GM23338 (cell line): ENCODE data around the gene PLXNA2. TPM values are rescaled to one million over a fixed set of nuclear protein-coding genes. Genes with fewer than 3 reads are reported as not detected.

Experiments used
- ATAC-seq: fragments of 200-7000 bp; cut with Tn5 transposase; 3 replicates; pipeline ENCODE4 v1.9.1; 2020
- DNase-seq: peaks from one replicate; pipeline ENCODE4 v3.0.0-alpha.2; 2015; ENCODE audit warnings: low spot score
- H2AFZ ChIP-seq: fragments of 200-600 bp; sonication (generic); 2 replicates; pipeline ENCODE4 v1.8.0; 2016; ENCODE audit warnings: antibody characterized with exemption, mild to moderate bottlenecking, moderate library complexity
- H3F3A ChIP-seq: fragments of 200-600 bp; sonication (generic); replicated peaks from 2 replicates; pipeline ENCODE4 v1.8.0; 2017; ENCODE audit warnings: antibody characterized with exemption, mixed run types, low read depth
- H3K27ac ChIP-seq: fragments of 200-600 bp; sonication (generic); 2 replicates; pipeline ENCODE4 v1.6.1; 2016; ENCODE audit warnings: low read depth
- H3K27me3 ChIP-seq: fragments of 200-600 bp; sonication (generic); 2 replicates; pipeline ENCODE4 v1.8.0; 2016; ENCODE audit warnings: mild to moderate bottlenecking, mixed run types, moderate library complexity; ENCODE audit not compliant: insufficient read depth
- H3K36me3 ChIP-seq: fragments of 200-600 bp; sonication (generic); 2 replicates; pipeline ENCODE4 v1.8.0; 2016; ENCODE audit warnings: mild to moderate bottlenecking; ENCODE audit not compliant: insufficient read depth
- H3K4me1 ChIP-seq: fragments of 200-600 bp; sonication (generic); 2 replicates; pipeline ENCODE4 v1.8.0; 2016; ENCODE audit warnings: mild to moderate bottlenecking, moderate library complexity; ENCODE audit not compliant: insufficient read depth
- H3K4me2 ChIP-seq: fragments of 200-600 bp; sonication (generic); 2 replicates; pipeline ENCODE4 v1.7.1; 2017; ENCODE audit warnings: mixed run types
- H3K4me3 ChIP-seq: fragments of 200-600 bp; sonication (generic); 2 replicates; pipeline ENCODE4 v1.6.1; 2016; ENCODE audit warnings: mixed run types
- H3K79me2 ChIP-seq: fragments of 200-600 bp; sonication (generic); replicated peaks from 2 replicates; pipeline ENCODE4 v1.8.0; 2017; ENCODE audit warnings: mild to moderate bottlenecking; ENCODE audit not compliant: insufficient read depth
- H3K9me2 ChIP-seq: fragments of 200-600 bp; sonication (generic); 2 replicates; pipeline ENCODE4 v1.8.0; 2017; ENCODE audit not compliant: insufficient read depth
- H4K20me1 ChIP-seq: fragments of 200-600 bp; sonication (generic); replicated peaks from 2 replicates; pipeline ENCODE4 v1.8.0; 2017; ENCODE audit warnings: mild to moderate bottlenecking; ENCODE audit not compliant: insufficient read depth
- H3K27ac Mint-ChIP-seq: 2 replicates; pipeline ENCODE4 v1.8.0; 2020; ENCODE audit warnings: inconsistent platforms, mild to moderate bottlenecking, moderate library complexity, mixed read lengths
- H3K27me3 Mint-ChIP-seq: 3 replicates; pipeline ENCODE4 v1.8.0; 2022; ENCODE audit warnings: low read depth, mild to moderate bottlenecking, moderate library complexity, mixed read lengths, inconsistent platforms; ENCODE audit not compliant: insufficient read depth, poor library complexity
- H3K36me3 Mint-ChIP-seq: 3 replicates; pipeline ENCODE4 v1.8.0; 2021; ENCODE audit warnings: low read depth, mild to moderate bottlenecking, inconsistent platforms, moderate library complexity, mixed read lengths
- H3K4me1 Mint-ChIP-seq: 3 replicates; pipeline ENCODE4 v1.8.0; 2020; ENCODE audit warnings: mild to moderate bottlenecking, inconsistent platforms, mixed read lengths
- H3K4me3 Mint-ChIP-seq: 3 replicates; pipeline ENCODE4 v1.8.0; 2021; ENCODE audit warnings: moderate library complexity, mild to moderate bottlenecking, inconsistent platforms, mixed read lengths
- H3K9me3 Mint-ChIP-seq: 3 replicates; pipeline ENCODE4 v1.8.0; 2020; ENCODE audit warnings: moderate library complexity, mild to moderate bottlenecking, inconsistent platforms, mixed read lengths
- CREB1 ChIP-seq: fragments of 250-450 bp; sonication (Bioruptor Pico); IDR thresholded peaks from 2 replicates; pipeline ENCODE4 v1.5.0; 2020; ENCODE audit warnings: low read depth, mild to moderate bottlenecking, moderate library complexity
- JUNB ChIP-seq: IDR thresholded peaks from one replicate; pipeline ENCODE4 v1.6.1; 2016; ENCODE audit warnings: antibody characterized with exemption; ENCODE audit not compliant: unreplicated experiment
- NANOG ChIP-seq: IDR thresholded peaks from 2 replicates; pipeline ENCODE4 v1.6.1; 2016; ENCODE audit warnings: antibody characterized with exemption, borderline replicate concordance
- POLR2AphosphoS5 ChIP-seq: IDR thresholded peaks from 2 replicates; pipeline ENCODE4 v1.6.1; 2016; ENCODE audit warnings: antibody characterized with exemption, low read depth
- ZNF114 ChIP-seq: fragments of 250-450 bp; sonication (Bioruptor Pico); IDR thresholded peaks from 2 replicates; pipeline ENCODE4 v1.5.0; 2020; ENCODE audit warnings: mild to moderate bottlenecking, moderate library complexity
- polyA plus RNA-seq: library from polyadenylated mRNA; unstranded; fragments of >200 nt; fragmentation: Nextera tagmentation; extraction: Ambion mirVana; gene quantifications from 2 replicates; pipeline ENCODE4 v1.2.1, GENCODE V29; 2016
- total RNA-seq: library from RNA; depleted of rRNA; stranded (reverse); fragments of >200 nt; shearing (Covaris generic); gene quantifications from 2 replicates; pipeline ENCODE4 v1.2.3, GENCODE V29; 2014
- TF ChIP-seq, protein P1 (sequence below): IDR thresholded peaks from 2 replicates; pipeline ENCODE4 v1.6.1; 2016; ENCODE audit warnings: antibody characterized with exemption
- TF ChIP-seq, protein P2 (sequence below): fragments of 250-450 bp; sonication (Bioruptor Pico); IDR thresholded peaks from 2 replicates; pipeline ENCODE4 v1.5.0; 2020; ENCODE audit warnings: mild to moderate bottlenecking, moderate library complexity
- TF ChIP-seq, protein P3 (sequence below), 2 experiments: fragments of 200-600 bp in 1 of 2; sonication (generic) in 1 of 2; conservative IDR thresholded peaks; 2 replicates each; pipeline versions ENCODE4 v1.5.1 to v1.6.1; 2016 to 2017; ENCODE audit warnings: antibody characterized with exemption in 2 of 2, low read depth in 2 of 2, mild to moderate bottlenecking in 2 of 2, moderate library complexity in 1 of 2

Gene PLXNA2
- total and polyA plus RNA-seq, 2 experiments from 2014 or later: 0.40 to 1.8 TPM

DNA sequence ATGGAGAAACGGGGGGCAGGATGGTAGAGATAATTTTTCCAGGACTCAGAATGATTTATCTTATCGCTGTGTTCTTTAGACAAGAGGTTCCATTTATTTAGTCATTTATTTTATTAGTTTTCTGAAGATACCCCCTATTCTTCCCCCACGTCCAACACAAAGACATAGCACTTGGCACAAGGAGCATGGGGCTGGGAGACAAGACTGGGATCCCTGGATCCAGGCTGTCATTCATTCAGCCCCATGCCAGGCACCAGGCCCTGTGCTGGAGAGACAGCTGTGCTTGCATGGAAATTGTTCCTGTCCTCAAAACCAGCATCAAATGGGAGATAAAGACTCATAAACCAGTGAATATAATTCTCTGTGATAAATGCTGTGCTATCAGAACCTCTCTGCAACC is 27.1 kb upstream of the PLXNA2 start:
- Mint-ChIP-seq H3K27me3 (peaks cover 5% of the 10 kb centered on the region), H3K4me3 (no peak overlapping the region), H3K27ac (no peak overlapping the region), H3K9me3 (no peaks in the 10 kb centered on the region), H3K36me3 (no peaks in the 10 kb centered on the region), H3K4me1 (peaks cover 36% of the 10 kb centered on the region)
- peaks cover 14% of the 10 kb centered on the region; the same call in 1 of the 2 replicates for H3K4me1 ChIP-seq
- no peaks in the 10 kb centered on the region for H4K20me1 ChIP-seq
- peaks cover 3% of the 10 kb centered on the region; the same call in 1 of the 2 replicates for H3K9me2 ChIP-seq
- H3K36me3 ChIP-seq: no peaks in the 10 kb centered on the region
- no peak overlapping the region for H3K27ac ChIP-seq
- ATAC-seq: no peak
- TF ChIP-seq CREB1: no peak
- TF ChIP-seq, protein P1, sequence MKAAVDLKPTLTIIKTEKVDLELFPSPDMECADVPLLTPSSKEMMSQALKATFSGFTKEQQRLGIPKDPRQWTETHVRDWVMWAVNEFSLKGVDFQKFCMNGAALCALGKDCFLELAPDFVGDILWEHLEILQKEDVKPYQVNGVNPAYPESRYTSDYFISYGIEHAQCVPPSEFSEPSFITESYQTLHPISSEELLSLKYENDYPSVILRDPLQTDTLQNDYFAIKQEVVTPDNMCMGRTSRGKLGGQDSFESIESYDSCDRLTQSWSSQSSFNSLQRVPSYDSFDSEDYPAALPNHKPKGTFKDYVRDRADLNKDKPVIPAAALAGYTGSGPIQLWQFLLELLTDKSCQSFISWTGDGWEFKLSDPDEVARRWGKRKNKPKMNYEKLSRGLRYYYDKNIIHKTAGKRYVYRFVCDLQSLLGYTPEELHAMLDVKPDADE: no peak
- no peak for TF ChIP-seq POLR2AphosphoS5
- no peak for TF ChIP-seq ZNF114
- TF ChIP-seq, protein P2, sequence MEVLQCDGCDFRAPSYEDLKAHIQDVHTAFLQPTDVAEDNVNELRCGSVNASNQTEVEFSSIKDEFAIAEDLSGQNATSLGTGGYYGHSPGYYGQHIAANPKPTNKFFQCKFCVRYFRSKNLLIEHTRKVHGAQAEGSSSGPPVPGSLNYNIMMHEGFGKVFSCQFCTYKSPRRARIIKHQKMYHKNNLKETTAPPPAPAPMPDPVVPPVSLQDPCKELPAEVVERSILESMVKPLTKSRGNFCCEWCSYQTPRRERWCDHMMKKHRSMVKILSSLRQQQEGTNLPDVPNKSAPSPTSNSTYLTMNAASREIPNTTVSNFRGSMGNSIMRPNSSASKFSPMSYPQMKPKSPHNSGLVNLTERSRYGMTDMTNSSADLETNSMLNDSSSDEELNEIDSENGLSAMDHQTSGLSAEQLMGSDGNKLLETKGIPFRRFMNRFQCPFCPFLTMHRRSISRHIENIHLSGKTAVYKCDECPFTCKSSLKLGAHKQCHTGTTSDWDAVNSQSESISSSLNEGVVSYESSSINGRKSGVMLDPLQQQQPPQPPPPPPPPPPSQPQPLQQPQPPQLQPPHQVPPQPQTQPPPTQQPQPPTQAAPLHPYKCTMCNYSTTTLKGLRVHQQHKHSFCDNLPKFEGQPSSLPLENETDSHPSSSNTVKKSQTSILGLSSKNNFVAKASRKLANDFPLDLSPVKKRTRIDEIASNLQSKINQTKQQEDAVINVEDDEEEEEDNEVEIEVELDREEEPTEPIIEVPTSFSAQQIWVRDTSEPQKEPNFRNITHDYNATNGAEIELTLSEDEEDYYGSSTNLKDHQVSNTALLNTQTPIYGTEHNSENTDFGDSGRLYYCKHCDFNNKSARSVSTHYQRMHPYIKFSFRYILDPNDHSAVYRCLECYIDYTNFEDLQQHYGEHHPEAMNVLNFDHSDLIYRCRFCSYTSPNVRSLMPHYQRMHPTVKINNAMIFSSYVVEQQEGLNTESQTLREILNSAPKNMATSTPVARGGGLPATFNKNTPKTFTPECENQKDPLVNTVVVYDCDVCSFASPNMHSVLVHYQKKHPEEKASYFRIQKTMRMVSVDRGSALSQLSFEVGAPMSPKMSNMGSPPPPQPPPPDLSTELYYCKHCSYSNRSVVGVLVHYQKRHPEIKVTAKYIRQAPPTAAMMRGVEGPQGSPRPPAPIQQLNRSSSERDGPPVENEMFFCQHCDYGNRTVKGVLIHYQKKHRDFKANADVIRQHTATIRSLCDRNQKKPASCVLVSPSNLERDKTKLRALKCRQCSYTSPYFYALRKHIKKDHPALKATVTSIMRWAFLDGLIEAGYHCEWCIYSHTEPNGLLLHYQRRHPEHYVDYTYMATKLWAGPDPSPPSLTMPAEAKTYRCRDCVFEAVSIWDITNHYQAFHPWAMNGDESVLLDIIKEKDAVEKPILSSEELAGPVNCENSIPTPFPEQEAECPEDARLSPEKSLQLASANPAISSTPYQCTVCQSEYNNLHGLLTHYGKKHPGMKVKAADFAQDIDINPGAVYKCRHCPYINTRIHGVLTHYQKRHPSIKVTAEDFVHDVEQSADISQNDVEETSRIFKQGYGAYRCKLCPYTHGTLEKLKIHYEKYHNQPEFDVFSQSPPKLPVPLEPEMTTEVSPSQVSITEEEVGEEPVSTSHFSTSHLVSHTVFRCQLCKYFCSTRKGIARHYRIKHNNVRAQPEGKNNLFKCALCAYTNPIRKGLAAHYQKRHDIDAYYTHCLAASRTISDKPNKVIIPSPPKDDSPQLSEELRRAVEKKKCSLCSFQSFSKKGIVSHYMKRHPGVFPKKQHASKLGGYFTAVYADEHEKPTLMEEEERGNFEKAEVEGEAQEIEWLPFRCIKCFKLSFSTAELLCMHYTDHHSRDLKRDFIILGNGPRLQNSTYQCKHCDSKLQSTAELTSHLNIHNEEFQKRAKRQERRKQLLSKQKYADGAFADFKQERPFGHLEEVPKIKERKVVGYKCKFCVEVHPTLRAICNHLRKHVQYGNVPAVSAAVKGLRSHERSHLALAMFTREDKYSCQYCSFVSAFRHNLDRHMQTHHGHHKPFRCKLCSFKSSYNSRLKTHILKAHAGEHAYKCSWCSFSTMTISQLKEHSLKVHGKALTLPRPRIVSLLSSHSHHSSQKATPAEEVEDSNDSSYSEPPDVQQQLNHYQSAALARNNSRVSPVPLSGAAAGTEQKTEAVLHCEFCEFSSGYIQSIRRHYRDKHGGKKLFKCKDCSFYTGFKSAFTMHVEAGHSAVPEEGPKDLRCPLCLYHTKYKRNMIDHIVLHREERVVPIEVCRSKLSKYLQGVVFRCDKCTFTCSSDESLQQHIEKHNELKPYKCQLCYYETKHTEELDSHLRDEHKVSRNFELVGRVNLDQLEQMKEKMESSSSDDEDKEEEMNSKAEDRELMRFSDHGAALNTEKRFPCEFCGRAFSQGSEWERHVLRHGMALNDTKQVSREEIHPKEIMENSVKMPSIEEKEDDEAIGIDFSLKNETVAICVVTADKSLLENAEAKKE (CRISPR knock-in tag): no peak
- TF ChIP-seq NANOG: no peak
- TF ChIP-seq JUNB: no peak
- TF ChIP-seq, protein P3, sequence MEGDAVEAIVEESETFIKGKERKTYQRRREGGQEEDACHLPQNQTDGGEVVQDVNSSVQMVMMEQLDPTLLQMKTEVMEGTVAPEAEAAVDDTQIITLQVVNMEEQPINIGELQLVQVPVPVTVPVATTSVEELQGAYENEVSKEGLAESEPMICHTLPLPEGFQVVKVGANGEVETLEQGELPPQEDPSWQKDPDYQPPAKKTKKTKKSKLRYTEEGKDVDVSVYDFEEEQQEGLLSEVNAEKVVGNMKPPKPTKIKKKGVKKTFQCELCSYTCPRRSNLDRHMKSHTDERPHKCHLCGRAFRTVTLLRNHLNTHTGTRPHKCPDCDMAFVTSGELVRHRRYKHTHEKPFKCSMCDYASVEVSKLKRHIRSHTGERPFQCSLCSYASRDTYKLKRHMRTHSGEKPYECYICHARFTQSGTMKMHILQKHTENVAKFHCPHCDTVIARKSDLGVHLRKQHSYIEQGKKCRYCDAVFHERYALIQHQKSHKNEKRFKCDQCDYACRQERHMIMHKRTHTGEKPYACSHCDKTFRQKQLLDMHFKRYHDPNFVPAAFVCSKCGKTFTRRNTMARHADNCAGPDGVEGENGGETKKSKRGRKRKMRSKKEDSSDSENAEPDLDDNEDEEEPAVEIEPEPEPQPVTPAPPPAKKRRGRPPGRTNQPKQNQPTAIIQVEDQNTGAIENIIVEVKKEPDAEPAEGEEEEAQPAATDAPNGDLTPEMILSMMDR (conservative IDR thresholded peaks at IDR 0.05; ENCODE audit: low read depth in 2 of 2): no peak
- H3F3A ChIP-seq: no peaks in the 10 kb centered on the region
- no peaks in the 10 kb centered on the region for H3K79me2 ChIP-seq
- no peak overlapping the region for H2AFZ ChIP-seq
- no peak overlapping the region for H3K4me3 ChIP-seq
- H3K27me3 ChIP-seq: no peaks in the 10 kb centered on the region
- DNase-seq: no peak
- no peak overlapping the region for H3K4me2 ChIP-seq
